Uterus (tissue), 4 donors: ENCODE results near the gene SLC47A2. TPM values are rescaled to one million over a fixed set of nuclear protein-coding genes. Genes with fewer than 3 reads are reported as not detected.
"Not testable (repeated sequence)": the region's sequence is repeated elsewhere in the genome, so short reads cannot be mapped to it uniquely, and the experiment has no call there.

ENCODE experiments used
- DNase-seq, 2 donors: peaks; one replicate each; pipeline ENCODE4 v3.0.0-alpha.2; 2019 to 2020
- H3K27ac ChIP-seq, 2 donors: fragments of 200-600 bp; sonication (generic); 1 replicate in 1 of 2; 2 replicates in 1 of 2; pipeline ENCODE4 v1.5.1; 2016 to 2018
- H3K27me3 ChIP-seq, 2 donors: fragments of 200-600 bp; sonication (generic); one replicate each; pipeline ENCODE4 v1.5.1; 2018 to 2019; ENCODE audit warnings: control low read depth in 1 of 2
- H3K36me3 ChIP-seq, 2 donors: fragments of 200-600 bp; sonication (generic); one replicate each; pipeline ENCODE4 v1.5.1; 2019; ENCODE audit warnings: control low read depth in 1 of 2
- H3K4me1 ChIP-seq, 2 donors: fragments of 200-600 bp; sonication (generic); one replicate each; pipeline ENCODE4 v1.5.1; 2018 to 2019; ENCODE audit warnings: control low read depth in 1 of 2
- H3K4me3 ChIP-seq, 2 donors: fragments of 200-600 bp; sonication (generic); 1 replicate in 1 of 2; 2 replicates in 1 of 2; pipeline ENCODE4 v1.5.1; 2018 to 2019; ENCODE audit warnings: mild to moderate bottlenecking in 1 of 2
- H3K9me3 ChIP-seq, 2 donors: fragments of 200-600 bp; sonication (generic); one replicate each; pipeline ENCODE4 v1.5.1; 2019; ENCODE audit warnings: control low read depth in 1 of 2
- CTCF ChIP-seq, 4 experiments: fragments of 200-600 bp in 2 of 4; fragments of 450-650 bp in 2 of 4; sonication (generic) in 2 of 4; IDR thresholded peaks; one replicate each; pipeline ENCODE4 v1.5.1; 2016 to 2019; ENCODE audit warnings: antibody characterized with exemption in 4 of 4, mild to moderate bottlenecking in 2 of 4, moderate library complexity in 1 of 4
- POLR2A ChIP-seq, 2 donors: fragments of 450-650 bp; IDR thresholded peaks; one replicate each; pipeline ENCODE4 v1.6.1; 2016; ENCODE audit warnings: antibody characterized with exemption in 2 of 2, mild to moderate bottlenecking in 1 of 2, moderate library complexity in 1 of 2
- intact Hi-C: fragments of 100-400 bp; cut with DNase I; formaldehyde crosslinking; loops from one replicate; pipeline ENCODE4 v1.15.1; 2023; ENCODE audit warnings: low total_unique reads
- total RNA-seq, 4 donors: library from RNA; depleted of rRNA in 3 of 4; stranded (reverse); fragments of >200 nt in 3 of 4; gene quantifications; one replicate each; pipeline versions ENCODE4 v1.1.0 to v1.2.4, GENCODE V29; 2014 to 2023
- donor health status: DM: yes; HTN: yes; CAD: no.

SLC47A2 gene
- total RNA-seq, 4 donors from 2014 or later: 0.35 TPM; not detected in 3

- Histone ChIP-seq H3K4me1 (no peaks in the 10 kb centered on the region), H3K9me3 (no peaks in the 10 kb centered on the region), H3K36me3 (no peaks in the 10 kb centered on the region), H3K4me3 (no peak overlapping the region), H3K27ac (no peak overlapping the region), H3K27me3 (no peaks in the 10 kb centered on the region)
- intact Hi-C loops: no loop called here
- DNase-seq: no peak
- TF ChIP-seq POLR2A (IDR thresholded peaks at IDR 0.05) (no peak), CTCF (IDR thresholded peaks at IDR 0.05) (no peak)
Measured at GRCh38 chr17:19686400-19687090, 29.8 kb downstream of the SLC47A2 start.

DNA sequence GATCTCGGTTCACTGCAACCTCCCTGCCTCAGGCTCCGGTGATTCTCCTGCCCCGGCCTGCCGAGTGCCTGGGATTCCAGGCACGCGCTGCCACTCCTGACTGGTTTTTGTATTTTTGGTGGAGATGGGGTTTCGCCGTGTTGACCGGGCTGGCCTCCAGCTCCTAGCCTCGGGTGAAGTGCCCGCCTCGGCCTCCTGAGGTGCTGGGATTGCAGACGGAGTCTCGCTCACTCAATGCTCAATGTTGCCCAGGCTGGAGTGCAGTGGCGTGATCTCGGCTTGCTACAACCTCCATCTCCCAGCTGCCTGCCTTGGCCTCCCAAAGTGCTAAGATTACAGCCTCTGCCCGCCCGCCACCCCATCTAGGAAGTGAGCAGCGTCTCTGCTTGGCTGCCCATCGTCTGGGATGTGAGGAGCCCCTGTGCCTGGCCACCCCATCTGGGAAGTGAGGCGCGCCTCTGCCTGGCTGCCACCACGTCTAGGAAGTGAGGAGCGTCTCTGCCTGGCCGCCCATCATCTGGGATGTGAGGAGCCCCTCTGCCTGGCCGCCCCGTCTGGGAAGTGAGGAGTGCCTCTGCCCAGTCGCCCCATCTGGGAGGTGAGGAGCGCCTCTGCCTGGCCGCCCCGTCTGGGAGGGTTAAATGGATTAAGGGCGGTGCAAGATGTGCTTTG, 31.3 kb downstream of the SLC47A2 start:
- H3K27me3 ChIP-seq, H3K27ac ChIP-seq, H3K4me1 ChIP-seq, H3K4me3 ChIP-seq, H3K36me3 ChIP-seq, DNase-seq, intact Hi-C loops, H3K9me3 ChIP-seq: not testable (repeated sequence)

GRCh38 chr17:19683117-19683516, 33.3 kb downstream of the SLC47A2 start:
- no peak overlapping the region for H3K27ac ChIP-seq
- TF ChIP-seq POLR2A (IDR thresholded peaks at IDR 0.05): no peak
- TF ChIP-seq CTCF (IDR thresholded peaks at IDR 0.05): no peak
- no peaks in the 10 kb centered on the region for H3K9me3 ChIP-seq
- intact Hi-C loops: no loop called here
- no peak overlapping the region for H3K4me3 ChIP-seq
- no peak for DNase-seq
- no peaks in the 10 kb centered on the region for H3K36me3 ChIP-seq
- H3K27me3 ChIP-seq: no peaks in the 10 kb centered on the region
- no peaks in the 10 kb centered on the region for H3K4me1 ChIP-seq

DNA sequence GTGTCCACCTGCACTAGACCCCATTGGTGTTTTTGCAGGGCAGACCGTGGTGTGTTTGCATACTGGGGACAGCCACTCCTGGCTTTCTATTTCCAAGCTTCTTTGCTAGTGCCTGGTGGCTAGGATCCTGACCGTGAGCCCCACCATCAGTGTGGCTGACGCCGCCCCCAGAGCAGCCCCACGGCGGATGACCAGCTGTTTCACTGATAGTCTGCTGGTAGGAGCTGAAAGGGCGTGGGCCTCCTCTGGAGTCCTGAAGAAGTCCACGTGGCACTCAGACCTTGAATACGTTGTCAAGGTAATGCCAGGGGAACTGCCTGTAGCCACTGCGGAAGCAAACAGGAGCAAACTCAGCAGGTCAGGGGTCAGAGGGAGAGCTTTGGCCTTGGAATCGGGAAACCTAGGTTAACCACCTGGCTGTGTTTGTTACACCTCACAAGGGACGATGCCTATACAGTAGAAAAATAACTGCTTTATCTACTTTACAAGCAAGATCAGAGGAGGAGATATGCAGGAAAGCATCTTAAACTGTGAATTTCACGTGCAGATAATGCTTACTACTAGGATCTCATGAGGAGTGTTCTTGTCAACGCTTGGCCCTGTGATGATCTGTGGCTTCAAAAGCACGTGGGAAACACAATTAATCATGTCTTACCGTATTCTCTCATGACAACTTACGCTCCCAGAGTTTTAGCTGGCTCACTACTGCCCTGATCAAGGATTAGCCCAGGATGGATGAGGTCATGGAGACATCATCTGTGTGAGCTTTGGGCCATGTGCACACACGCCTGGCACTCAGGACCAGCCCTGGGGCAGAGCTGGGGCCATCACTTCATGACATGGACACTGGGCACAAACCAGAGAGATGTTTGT, 37.6 kb downstream of the SLC47A2 start:
- H3K4me3 ChIP-seq: no peak overlapping the region
- H3K4me1 ChIP-seq: no peaks in the 10 kb centered on the region
- intact Hi-C loops: no loop called here
- TF ChIP-seq POLR2A (IDR thresholded peaks at IDR 0.05) (no peak), CTCF (IDR thresholded peaks at IDR 0.05) (no peak)
- DNase-seq: no peak
- no peaks in the 10 kb centered on the region for H3K27me3 ChIP-seq
- H3K27ac ChIP-seq: no peak overlapping the region
- H3K36me3 ChIP-seq: no peaks in the 10 kb centered on the region
- H3K9me3 ChIP-seq: no peaks in the 10 kb centered on the region

- no peak overlapping the region for H3K4me3 ChIP-seq
- no peaks in the 10 kb centered on the region for H3K27me3 ChIP-seq
- no peaks in the 10 kb centered on the region for H3K9me3 ChIP-seq
- DNase-seq: no peak
- no peaks in the 10 kb centered on the region for H3K4me1 ChIP-seq
- TF ChIP-seq POLR2A (IDR thresholded peaks at IDR 0.05) (no peak), CTCF (IDR thresholded peaks at IDR 0.05) (no peak)
- no peak overlapping the region for H3K27ac ChIP-seq
- H3K36me3 ChIP-seq: no peaks in the 10 kb centered on the region
- intact Hi-C loops: no loop called here
Measured at GRCh38 chr17:19677736-19678379, 38.5 kb downstream of the SLC47A2 start.
